DND-41 (cell line): Measurements from ENCODE around the gene IRS2.
A peak's percentile ranks its signal among the peaks of the same experiment; 100 is the strongest.

Experiments
- ATAC-seq: fragments of 200-7000 bp; cut with Tn5 transposase; 3 replicates; pipeline ENCODE4 v1.9.1; 2021; ENCODE audit warnings: low read depth; ENCODE audit not compliant: insufficient read depth
- DNase-seq: peaks from one replicate; pipeline ENCODE4 v3.0.0-alpha.2; 2020
- H2AFZ ChIP-seq: 2 replicates; pipeline ENCODE4 v1.6.0; 2012; ENCODE audit warnings: low read depth, low read length
- H3K27ac ChIP-seq: 2 replicates; pipeline ENCODE4 v1.5.1; 2012; ENCODE audit warnings: low read length, inconsistent platforms
- H3K27me3 ChIP-seq: fragments of 200-600 bp; sonication (generic); 2 replicates; pipeline ENCODE4 v1.6.0; 2012; ENCODE audit warnings: low read length, mild to moderate bottlenecking, inconsistent platforms; ENCODE audit not compliant: insufficient read depth, poor library complexity
- H3K36me3 ChIP-seq: 2 replicates; pipeline ENCODE4 v1.5.1; 2012; ENCODE audit warnings: low read length, inconsistent platforms; ENCODE audit not compliant: insufficient read depth
- H3K4me1 ChIP-seq: 2 replicates; pipeline ENCODE4 v1.5.1; 2012; ENCODE audit warnings: mild to moderate bottlenecking, low read length; ENCODE audit not compliant: insufficient read depth
- H3K4me2 ChIP-seq: 2 replicates; pipeline ENCODE4 v1.6.0; 2012; ENCODE audit warnings: mild to moderate bottlenecking, moderate library complexity, low read length, inconsistent platforms; ENCODE audit not compliant: insufficient read depth
- H3K4me3 ChIP-seq, 2 experiments: fragments of 200-600 bp in 1 of 2; shearing (Covaris generic) in 1 of 2; 2 replicates each; pipeline ENCODE4 v1.5.1; 2012 to 2016; ENCODE audit warnings: inconsistent platforms in 2 of 2, low read length in 2 of 2, mild to moderate bottlenecking in 2 of 2, low read depth in 1 of 2, moderate library complexity in 1 of 2
- H3K79me2 ChIP-seq: 2 replicates; pipeline ENCODE4 v1.6.0; 2012; ENCODE audit warnings: low read length, inconsistent platforms; ENCODE audit not compliant: insufficient read depth
- H3K9ac ChIP-seq: 2 replicates; pipeline ENCODE4 v1.6.0; 2012; ENCODE audit warnings: low read depth, mild to moderate bottlenecking, inconsistent platforms, low read length, moderate library complexity
- H3K9me3 ChIP-seq: 2 replicates; pipeline ENCODE4 v1.5.1; 2012; ENCODE audit warnings: low read length, moderate library complexity, mild to moderate bottlenecking, inconsistent platforms; ENCODE audit not compliant: insufficient read depth, severe bottlenecking
- H4K20me1 ChIP-seq: 2 replicates; pipeline ENCODE4 v1.6.0; 2012; ENCODE audit warnings: low read length; ENCODE audit not compliant: insufficient read depth
- EZH2 ChIP-seq: IDR thresholded peaks from 3 replicates; pipeline ENCODE4 v1.6.1; 2012; ENCODE audit warnings: borderline replicate concordance, low read depth, mild to moderate bottlenecking, moderate library complexity, low read length, inconsistent platforms; ENCODE audit not compliant: severe bottlenecking
- TF ChIP-seq, protein P1 (sequence below): IDR thresholded peaks from 2 replicates; pipeline ENCODE4 v1.5.1; 2012; ENCODE audit warnings: borderline replicate concordance, low read length, moderate library complexity, mild to moderate bottlenecking; ENCODE audit not compliant: poor library complexity, severe bottlenecking; ENCODE audit errors: extremely low read depth

The IRS2 gene

DNA sequence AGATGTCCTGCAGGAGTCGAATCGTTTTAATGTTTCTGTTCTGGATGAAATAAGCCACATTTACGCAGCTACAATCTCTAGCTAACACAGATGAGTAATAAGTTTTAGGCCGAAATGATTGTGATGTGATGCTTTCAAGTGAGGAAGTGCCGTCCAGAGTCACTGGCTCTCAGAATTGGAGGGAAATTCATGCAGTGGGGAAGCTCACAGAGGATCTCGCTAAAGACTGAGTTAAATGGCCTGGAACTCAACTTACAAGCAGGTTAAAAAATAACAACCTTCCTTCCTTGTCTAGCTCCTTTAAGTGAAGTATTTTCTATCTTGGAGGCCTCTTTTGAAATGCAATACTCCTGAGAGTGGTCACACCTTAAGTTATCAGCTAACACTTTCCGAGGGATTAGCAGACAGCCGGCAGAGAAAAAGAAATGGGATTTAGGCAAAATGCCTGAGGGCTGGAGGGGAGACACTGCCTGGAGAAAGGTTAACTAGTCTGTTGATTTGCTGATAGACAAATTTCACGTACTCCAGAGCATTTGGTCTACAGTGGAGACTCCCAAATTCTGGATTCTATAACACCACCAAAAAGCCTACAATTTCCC lies 74.2 kb downstream of the IRS2 start:
- H3K36me3 ChIP-seq: peaks cover 29% of the 10 kb centered on the region
- no peaks in the 10 kb centered on the region for H3K27me3 ChIP-seq
- H3K4me2 ChIP-seq: no peak overlapping the region
- no peak overlapping the region for H2AFZ ChIP-seq
- no peak overlapping the region for H3K9ac ChIP-seq
- H3K79me2 ChIP-seq: peaks cover 96% of the 10 kb centered on the region
- no peak for DNase-seq
- H4K20me1 ChIP-seq: peaks cover 16% of the 10 kb centered on the region; the same call in 1 of the 2 replicates
- 0 out of 2 replicates have a peak overlapping the region, but pooled peaks have one; percentile 12 for H3K27ac ChIP-seq
- no peak overlapping the region for H3K4me3 ChIP-seq
- no peak for ATAC-seq
- TF ChIP-seq, protein P1, sequence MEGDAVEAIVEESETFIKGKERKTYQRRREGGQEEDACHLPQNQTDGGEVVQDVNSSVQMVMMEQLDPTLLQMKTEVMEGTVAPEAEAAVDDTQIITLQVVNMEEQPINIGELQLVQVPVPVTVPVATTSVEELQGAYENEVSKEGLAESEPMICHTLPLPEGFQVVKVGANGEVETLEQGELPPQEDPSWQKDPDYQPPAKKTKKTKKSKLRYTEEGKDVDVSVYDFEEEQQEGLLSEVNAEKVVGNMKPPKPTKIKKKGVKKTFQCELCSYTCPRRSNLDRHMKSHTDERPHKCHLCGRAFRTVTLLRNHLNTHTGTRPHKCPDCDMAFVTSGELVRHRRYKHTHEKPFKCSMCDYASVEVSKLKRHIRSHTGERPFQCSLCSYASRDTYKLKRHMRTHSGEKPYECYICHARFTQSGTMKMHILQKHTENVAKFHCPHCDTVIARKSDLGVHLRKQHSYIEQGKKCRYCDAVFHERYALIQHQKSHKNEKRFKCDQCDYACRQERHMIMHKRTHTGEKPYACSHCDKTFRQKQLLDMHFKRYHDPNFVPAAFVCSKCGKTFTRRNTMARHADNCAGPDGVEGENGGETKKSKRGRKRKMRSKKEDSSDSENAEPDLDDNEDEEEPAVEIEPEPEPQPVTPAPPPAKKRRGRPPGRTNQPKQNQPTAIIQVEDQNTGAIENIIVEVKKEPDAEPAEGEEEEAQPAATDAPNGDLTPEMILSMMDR: no peak
- TF ChIP-seq EZH2: no peak
- peaks cover 43% of the 10 kb centered on the region for H3K4me1 ChIP-seq
- no peaks in the 10 kb centered on the region for H3K9me3 ChIP-seq

DNA sequence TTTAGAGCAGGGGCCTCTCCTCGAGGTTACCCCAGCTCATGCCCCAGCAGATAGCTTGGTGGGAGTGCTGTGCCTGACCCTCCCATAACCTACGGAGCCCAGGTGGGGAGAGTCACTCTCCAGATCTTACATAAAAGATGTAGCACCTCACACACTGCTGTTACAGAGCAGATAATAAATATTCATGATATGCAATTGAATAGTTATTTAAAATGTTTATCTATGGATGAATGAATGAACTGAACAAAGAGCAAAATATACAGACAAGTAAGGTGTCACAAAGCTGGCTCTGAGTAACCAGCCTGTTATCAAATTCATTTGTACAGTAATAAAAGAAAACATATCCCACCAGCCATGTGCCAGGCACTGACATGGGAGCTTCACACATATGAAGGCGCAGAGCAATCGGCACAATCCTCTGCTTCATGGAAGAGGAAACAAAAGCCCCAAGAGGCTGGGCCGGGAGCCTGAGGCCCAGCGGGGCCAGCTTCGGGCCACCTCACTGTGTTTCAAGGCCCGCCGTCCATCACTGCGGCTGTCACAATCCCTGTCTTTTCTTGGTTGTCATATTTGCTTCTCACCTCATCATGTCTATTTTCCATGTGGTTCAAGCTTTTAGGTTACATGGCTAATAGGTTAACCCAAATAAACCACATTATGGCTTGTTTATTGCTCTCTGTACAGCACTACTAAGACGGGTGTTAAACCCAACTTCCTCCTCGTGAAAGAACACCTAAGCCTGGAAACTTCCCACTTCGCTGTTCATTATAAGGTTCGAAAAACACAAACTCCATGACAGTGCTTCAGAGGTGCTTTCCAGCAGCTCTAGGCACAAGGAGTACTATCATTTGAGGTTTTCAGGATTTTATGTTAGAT lies 78.4 kb downstream of the IRS2 start:
- Histone ChIP-seq H3K27me3 (no peaks in the 10 kb centered on the region), H3K79me2 (peaks cover 95% of the 10 kb centered on the region), H3K36me3 (peaks cover 26% of the 10 kb centered on the region), H3K9me3 (peaks cover 2% of the 10 kb centered on the region), H3K4me2 (peak overlapping the region; percentile 59), H3K4me1 (peaks cover 73% of the 10 kb centered on the region), H4K20me1 (no peaks in the 10 kb centered on the region; the same call in 1 of the 2 replicates), H3K27ac (peak overlapping the region; percentile 86), H2AFZ (no peak overlapping the region; the same call in 1 of the 2 replicates), H3K9ac (peak overlapping the region; percentile 51), H3K4me3 (peak overlapping the region in 1 of 2 experiments; percentile 51; a peak in 2 of 4 replicates)
- TF ChIP-seq EZH2: no peak
- TF ChIP-seq, protein P1: no peak
- peak; percentile 45 for ATAC-seq
- DNase-seq: peak; percentile 35

- Histone ChIP-seq H3K4me1 (peaks cover 73% of the 10 kb centered on the region), H4K20me1 (no peaks in the 10 kb centered on the region; the same call in 1 of the 2 replicates), H3K79me2 (peaks cover 95% of the 10 kb centered on the region), H3K27me3 (no peaks in the 10 kb centered on the region), H3K4me3 (peak overlapping the region in 1 of 2 experiments; percentile 51; a peak in 2 of 4 replicates), H3K27ac (peak overlapping the region; percentile 86), H3K36me3 (peaks cover 26% of the 10 kb centered on the region), H2AFZ (peak overlapping the region; percentile 5; the same call in 1 of the 2 replicates), H3K9ac (peak overlapping the region; percentile 51), H3K4me2 (peak overlapping the region; percentile 59), H3K9me3 (peaks cover 2% of the 10 kb centered on the region)
- DNase-seq (peak; percentile 93), ATAC-seq (peak; percentile 82)
- TF ChIP-seq, protein P1: peak; percentile 16
- TF ChIP-seq EZH2: no peak
Observed at GRCh38 chr13:109707044-109707741, 79.2 kb downstream of the IRS2 start.
